Type B pancreatic cell (in vitro differentiated cells): Measurements from ENCODE around the gene NPHP1. TPM values are rescaled to one million over a fixed set of nuclear protein-coding genes. Genes with fewer than 3 reads are reported as not detected.

Experiments used
- DNase-seq: peaks from one replicate; pipeline ENCODE4 v3.0.0; 2021; ENCODE audit warnings: mixed read lengths; ENCODE audit not compliant: unreplicated experiment; ENCODE audit errors: extremely low spot score
- H3K27ac Mint-ChIP-seq: 2 replicates; pipeline ENCODE4 v1.8.0; 2021; ENCODE audit warnings: mild to moderate bottlenecking, mixed read lengths
- H3K27me3 Mint-ChIP-seq: 2 replicates; pipeline ENCODE4 v1.8.0; 2021; ENCODE audit warnings: mixed read lengths
- H3K36me3 Mint-ChIP-seq: 2 replicates; pipeline ENCODE4 v1.8.0; 2021; ENCODE audit warnings: mixed read lengths
- H3K4me1 Mint-ChIP-seq: one replicate; pipeline ENCODE4 v1.8.0; 2021; ENCODE audit warnings: mixed read lengths; ENCODE audit not compliant: unreplicated experiment
- H3K4me3 Mint-ChIP-seq: 2 replicates; pipeline ENCODE4 v1.8.0; 2021; ENCODE audit warnings: mild to moderate bottlenecking, mixed read lengths
- H3K9me3 Mint-ChIP-seq: 2 replicates; pipeline ENCODE4 v1.8.0; 2021; ENCODE audit warnings: mixed read lengths
- CTCF ChIP-seq: fragments of 200-600 bp; sonication (generic); conservative IDR thresholded peaks from 2 replicates; pipeline ENCODE4 v1.5.0; 2021; ENCODE audit warnings: antibody characterized with exemption, mild to moderate bottlenecking
- total RNA-seq: library from RNA; stranded (reverse); gene quantifications from 2 replicates; pipeline ENCODE4 v1.2.1, GENCODE V29; 2021; ENCODE audit warnings: low replicate concordance

NPHP1 gene
- total RNA-seq, 1 donor from 2014 or later = 8.2 TPM

DNA sequence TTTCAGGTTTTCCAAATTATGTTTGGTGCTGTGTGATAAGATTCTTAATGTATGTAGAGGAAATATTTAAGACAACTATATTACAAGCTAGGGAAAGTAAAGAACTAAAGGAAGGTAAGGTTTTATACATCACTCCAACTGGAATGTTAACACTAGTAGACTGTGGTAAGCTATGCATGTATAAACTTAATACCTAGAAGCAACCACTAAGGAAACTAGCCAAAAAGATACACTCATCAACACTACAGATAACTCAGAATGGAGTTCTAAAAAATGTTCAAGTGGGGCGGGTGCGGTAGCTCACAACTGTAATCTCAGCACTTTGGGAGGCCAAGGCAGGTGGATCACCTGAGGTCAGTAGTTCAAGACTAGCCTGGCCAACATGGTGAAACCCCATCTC is 51.4 kb downstream of the NPHP1 start:
- H3K4me3 Mint-ChIP-seq = no peak overlapping the region
- DNase-seq = no peak
- no peak overlapping the region for H3K27ac Mint-ChIP-seq
- TF ChIP-seq CTCF = no peak
- H3K4me1 Mint-ChIP-seq = no peaks in the 10 kb centered on the region
- no peaks in the 10 kb centered on the region for H3K27me3 Mint-ChIP-seq
- H3K9me3 Mint-ChIP-seq = no peaks in the 10 kb centered on the region
- H3K36me3 Mint-ChIP-seq = peaks cover 8% of the 10 kb centered on the region

DNA sequence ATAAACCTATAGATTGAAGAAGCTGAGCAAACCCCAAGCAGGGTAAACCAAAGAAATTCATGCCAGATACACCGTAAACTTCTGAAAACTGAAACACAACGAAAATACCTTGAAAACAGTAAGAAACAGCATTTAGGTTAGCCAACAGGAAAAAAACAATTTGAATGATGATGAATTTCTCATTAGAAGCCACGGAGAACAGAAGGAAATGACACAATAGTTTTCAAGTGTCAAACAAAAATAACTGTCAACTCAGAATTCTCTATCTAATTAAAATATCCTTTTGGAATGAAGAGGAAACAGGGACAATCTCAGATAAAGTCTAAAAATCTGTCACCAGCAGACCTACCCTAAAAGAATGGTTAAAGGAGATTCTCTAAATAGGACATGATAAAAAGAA is 51.9 kb downstream of the NPHP1 start:
- no peak for TF ChIP-seq CTCF
- no peaks in the 10 kb centered on the region for H3K9me3 Mint-ChIP-seq
- no peaks in the 10 kb centered on the region for H3K4me1 Mint-ChIP-seq
- H3K27me3 Mint-ChIP-seq = no peaks in the 10 kb centered on the region
- no peak overlapping the region for H3K27ac Mint-ChIP-seq
- H3K36me3 Mint-ChIP-seq = peaks cover 8% of the 10 kb centered on the region
- no peak overlapping the region for H3K4me3 Mint-ChIP-seq
- DNase-seq = no peak

DNA sequence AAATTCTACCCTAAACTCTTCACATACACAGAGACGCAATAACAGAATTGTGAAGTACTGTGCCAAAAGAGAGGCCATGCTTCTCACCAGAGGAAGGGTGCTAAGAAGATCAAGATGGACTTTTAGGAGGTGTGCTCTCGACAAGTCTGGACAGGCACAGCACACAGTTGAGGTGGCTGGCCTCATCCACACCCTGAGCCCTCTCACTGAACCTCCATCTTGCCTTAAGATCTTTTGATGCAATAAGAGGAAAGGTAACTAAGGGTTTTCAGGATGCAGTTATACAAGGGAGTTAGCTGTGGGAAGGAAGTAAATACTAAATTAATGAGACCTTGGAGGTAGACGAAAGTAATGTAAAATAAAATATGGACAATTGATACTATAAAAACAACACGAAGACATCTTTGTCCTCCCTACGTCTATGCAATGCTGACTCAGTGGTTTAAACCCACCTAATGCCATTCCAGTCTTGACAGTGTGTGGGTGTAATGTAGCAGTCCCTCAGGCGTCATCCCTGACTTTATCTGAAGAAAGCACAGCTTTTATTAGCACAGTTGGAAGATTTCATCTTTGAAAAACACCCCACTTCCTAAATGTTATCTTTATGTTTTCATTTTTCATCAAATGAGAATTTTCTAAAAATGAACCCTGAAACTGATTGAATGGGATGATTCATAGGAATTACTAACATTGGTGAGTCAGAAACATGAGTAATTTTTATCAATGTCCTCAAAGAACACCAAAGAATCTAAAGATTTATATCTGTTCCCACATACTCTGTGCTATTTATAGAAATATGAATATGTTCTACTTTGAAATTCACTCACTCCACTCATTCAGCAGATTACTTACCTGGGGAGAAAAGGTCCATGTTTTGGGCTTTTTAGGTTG is 55.2 kb downstream of the NPHP1 start:
- Mint-ChIP-seq H3K36me3 (peaks cover 4% of the 10 kb centered on the region), H3K9me3 (no peaks in the 10 kb centered on the region), H3K4me3 (no peak overlapping the region), H3K27me3 (no peaks in the 10 kb centered on the region), H3K4me1 (no peaks in the 10 kb centered on the region), H3K27ac (peak overlapping the region; percentile 4)
- DNase-seq = no peak
- no peak for TF ChIP-seq CTCF

GRCh38 chr2:110146945-110147332 is 57.9 kb downstream of the NPHP1 start:
- no peak overlapping the region for H3K27ac Mint-ChIP-seq
- no peak overlapping the region for H3K4me3 Mint-ChIP-seq
- no peaks in the 10 kb centered on the region for H3K27me3 Mint-ChIP-seq
- no peaks in the 10 kb centered on the region for H3K9me3 Mint-ChIP-seq
- no peaks in the 10 kb centered on the region for H3K36me3 Mint-ChIP-seq
- no peak for DNase-seq
- no peak for TF ChIP-seq CTCF
- H3K4me1 Mint-ChIP-seq = no peaks in the 10 kb centered on the region

DNA sequence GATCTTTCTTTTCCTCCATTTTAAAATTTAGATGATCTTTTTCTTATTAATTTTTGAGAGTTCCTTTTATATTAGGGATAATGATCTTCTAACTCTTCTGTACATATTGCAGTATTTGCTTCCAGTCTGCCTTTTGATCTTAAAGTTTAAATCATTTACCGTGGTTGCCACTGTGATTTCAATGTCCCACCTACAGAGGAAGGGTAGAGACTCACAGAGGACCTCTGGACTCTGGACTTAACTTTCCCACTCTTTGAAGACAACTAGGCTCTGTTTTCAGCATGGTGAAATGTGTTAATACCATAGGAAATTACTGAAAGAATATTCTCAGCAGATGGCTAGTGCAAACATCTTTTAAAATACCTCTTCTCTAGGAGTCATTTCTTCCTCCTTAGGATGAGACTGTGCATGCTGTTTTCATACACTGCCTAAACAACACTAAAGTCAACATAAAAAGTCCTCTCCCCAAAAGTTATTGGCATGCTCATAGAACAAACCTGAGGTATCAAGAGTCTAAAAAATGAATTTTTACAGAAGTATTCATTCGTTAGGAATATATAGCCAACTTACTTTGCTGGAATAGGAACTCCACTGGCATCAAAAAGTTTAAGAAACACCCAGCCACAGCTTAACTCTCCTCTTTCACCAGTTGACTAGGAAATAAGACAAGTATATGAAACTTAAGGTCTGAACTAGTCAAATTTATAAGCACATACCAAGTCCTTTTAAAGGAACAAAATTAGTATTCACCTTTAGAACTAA is 58.4 kb downstream of the NPHP1 start:
- no peak for TF ChIP-seq CTCF
- H3K4me1 Mint-ChIP-seq = no peaks in the 10 kb centered on the region
- no peak overlapping the region for H3K27ac Mint-ChIP-seq
- no peak for DNase-seq
- no peaks in the 10 kb centered on the region for H3K27me3 Mint-ChIP-seq
- H3K9me3 Mint-ChIP-seq = no peaks in the 10 kb centered on the region
- H3K4me3 Mint-ChIP-seq = no peak overlapping the region
- no peaks in the 10 kb centered on the region for H3K36me3 Mint-ChIP-seq
